ENCODE measurements around the gene ZNF786.
"Not testable (repeated sequence)": the region's sequence is repeated elsewhere in the genome, so short reads cannot be mapped to it uniquely, and the experiment has no call there.

Gene ZNF786

GRCh38 chr7:149030439-149030838, 60.1 kb downstream of the ZNF786 start:
- DNase-seq = not testable (repeated sequence)

DNA sequence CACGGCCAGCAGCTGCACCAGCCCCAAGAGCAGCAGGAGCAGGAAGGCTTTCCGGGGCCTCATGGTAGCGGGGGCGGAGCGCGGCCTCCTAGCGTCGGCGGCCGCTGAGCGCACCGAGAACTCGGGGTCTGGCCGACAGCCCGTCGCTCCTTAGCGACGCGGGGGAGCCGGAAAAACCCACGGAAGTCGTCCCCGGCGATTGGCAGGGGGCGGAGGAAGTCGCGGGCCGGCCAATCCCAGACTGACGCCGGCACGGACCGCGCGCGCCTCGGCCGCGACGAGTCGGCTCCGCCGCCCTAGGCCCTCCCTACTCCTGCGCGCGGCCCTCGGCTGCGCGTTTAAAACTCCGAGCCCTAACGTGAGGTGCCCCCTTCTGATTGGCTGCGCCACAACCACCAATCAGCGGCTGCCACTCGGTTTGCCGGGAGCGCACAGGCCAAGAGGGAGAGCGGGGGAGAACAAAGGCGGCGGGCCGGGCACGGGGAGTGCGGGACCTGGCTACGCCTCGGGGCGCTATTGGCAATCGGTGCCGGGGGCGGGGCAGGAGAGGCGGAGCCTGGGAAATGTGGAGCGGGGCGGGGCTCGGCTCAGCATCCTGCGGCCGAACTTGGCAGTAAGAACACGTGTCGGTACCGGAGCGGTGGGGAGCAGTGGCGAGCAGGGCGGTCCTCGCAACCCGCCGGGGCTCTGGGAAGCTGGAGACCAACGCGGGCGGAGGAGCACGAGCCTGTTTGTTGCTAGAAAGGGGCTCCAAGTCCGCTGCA, 62.0 kb downstream of the ZNF786 start, which contains the start of gene PDIA4:
Gene PDIA4, minus strand, starts transcription at position 160 of the 764 bp plus-strand sequence. Its CDS starts 97 bp downstream, at position 63.
- DNase-seq = peak; percentile 99

- no peak for DNase-seq
Measured at GRCh38 chr7:149027611-149028345, 62.7 kb downstream of the ZNF786 start.

GRCh38 chr7:149027055-149027454, 63.5 kb downstream of the ZNF786 start:
- DNase-seq = no peak

DNA sequence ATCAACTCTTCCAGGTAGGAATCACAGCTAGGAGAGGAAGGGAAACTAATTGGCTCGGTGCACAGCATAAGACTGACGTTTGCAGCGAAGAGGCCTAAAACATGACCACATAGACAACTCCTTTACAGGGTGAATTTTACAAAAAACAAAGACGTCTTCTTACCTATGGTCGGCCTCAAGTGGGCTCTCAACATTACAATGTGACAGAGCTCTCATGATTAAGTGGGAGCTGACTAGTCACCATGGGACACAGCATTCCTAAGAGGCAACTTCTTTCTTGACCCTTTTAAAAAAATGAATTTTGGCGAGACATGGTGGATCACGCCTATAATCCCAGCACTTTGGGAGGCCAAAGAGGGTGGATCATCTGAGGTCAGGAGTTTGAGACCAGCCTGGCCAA, 66.9 kb downstream of the ZNF786 start:
- DNase-seq = no peak

- no peak for DNase-seq
Measured at GRCh38 chr7:149022756-149023360, 67.7 kb downstream of the ZNF786 start.

DNA sequence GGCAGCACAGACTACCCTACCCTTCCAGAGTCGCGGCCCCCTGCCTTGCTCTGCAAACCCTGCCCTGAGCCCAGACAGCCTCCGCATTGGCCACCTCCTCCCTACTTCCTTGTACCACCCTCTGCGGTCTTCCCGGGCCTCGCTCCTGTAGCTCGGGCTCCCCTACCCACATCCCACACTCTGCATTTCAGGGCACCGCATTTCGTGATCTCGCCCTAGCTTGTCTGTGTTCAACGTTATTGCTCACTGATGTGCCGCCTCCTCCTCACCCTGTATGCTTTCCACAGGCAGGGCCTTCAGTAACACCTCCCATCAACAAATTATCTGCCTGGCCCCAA, 68.8 kb downstream of the ZNF786 start:
- DNase-seq = no peak

DNA sequence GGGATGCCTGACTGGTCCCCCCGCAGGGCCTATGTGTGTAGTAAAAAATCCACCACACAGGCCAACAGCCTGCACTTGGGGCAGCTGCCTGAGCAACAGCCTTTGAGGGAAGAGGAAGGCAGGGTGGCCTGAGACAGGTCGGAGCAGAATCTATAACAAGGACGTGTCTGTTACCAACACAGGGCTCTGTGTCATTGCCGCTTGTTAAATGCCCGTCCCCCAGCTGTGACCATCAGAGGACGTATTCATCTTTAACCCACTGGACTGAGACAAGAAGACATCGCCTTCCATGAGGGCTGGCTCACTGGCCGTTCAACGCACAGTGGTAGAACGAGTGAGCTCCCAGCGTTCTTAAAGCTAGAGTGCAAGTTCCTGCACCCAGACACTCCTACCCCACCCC, 70.0 kb downstream of the ZNF786 start:
- DNase-seq = no peak

Measured in activated T-cell treated with anti-CD3 and anti-CD28 coated beads, Interleukin-2, amount 50 U/mL, for 1 hour (primary cell).